ENCODE results near the gene ATXN1.

The ATXN1 gene

GRCh38 chr6:16742116-16742515 is 19.1 kb downstream of the ATXN1 start:
- no peak for DNase-seq (ENCODE audit: low read depth)

GRCh38 chr6:16741112-16742016 is 19.9 kb downstream of the ATXN1 start:
- DNase-seq (ENCODE audit: low read depth), result no peak

GRCh38 chr6:16740097-16740496 is 21.2 kb downstream of the ATXN1 start:
- no peak for DNase-seq (ENCODE audit: low read depth)

- no peak for DNase-seq (ENCODE audit: low read depth)
Observed at GRCh38 chr6:16739329-16739801, 21.9 kb downstream of the ATXN1 start.

GRCh38 chr6:16737925-16738324 is 23.3 kb downstream of the ATXN1 start:
- no peak for DNase-seq (ENCODE audit: low read depth)

- DNase-seq (ENCODE audit: low read depth), result no peak
Observed at GRCh38 chr6:16736856-16737775, 24.1 kb downstream of the ATXN1 start.

- no peak for DNase-seq (ENCODE audit: low read depth)
Observed at GRCh38 chr6:16735014-16735413, 26.2 kb downstream of the ATXN1 start.

GRCh38 chr6:16733085-16733484 is 28.2 kb downstream of the ATXN1 start:
- DNase-seq (ENCODE audit: low read depth), result no peak

- no peak for DNase-seq (ENCODE audit: low read depth)
Observed at GRCh38 chr6:16731478-16732051, 29.7 kb downstream of the ATXN1 start.

GRCh38 chr6:16730738-16731477 is 30.4 kb downstream of the ATXN1 start:
- DNase-seq (ENCODE audit: low read depth), result no peak

GRCh38 chr6:16729744-16730143 is 31.5 kb downstream of the ATXN1 start:
- DNase-seq (ENCODE audit: low read depth), result no peak

GRCh38 chr6:16729183-16729691 is 32.0 kb downstream of the ATXN1 start:
- DNase-seq (ENCODE audit: low read depth), result no peak

GRCh38 chr6:16728513-16729182 is 32.6 kb downstream of the ATXN1 start:
- DNase-seq (ENCODE audit: low read depth), result no peak

GRCh38 chr6:16727996-16728395 is 33.3 kb downstream of the ATXN1 start:
- DNase-seq (ENCODE audit: low read depth), result no peak

- DNase-seq (ENCODE audit: low read depth), result no peak
Observed at GRCh38 chr6:16725145-16725864, 36.0 kb downstream of the ATXN1 start.

GRCh38 chr6:16723826-16724225 is 37.4 kb downstream of the ATXN1 start:
- no peak for DNase-seq (ENCODE audit: low read depth)

- no peak for DNase-seq (ENCODE audit: low read depth)
Observed at GRCh38 chr6:16723402-16723801, 37.9 kb downstream of the ATXN1 start.

- DNase-seq (ENCODE audit: low read depth), result no peak
Observed at GRCh38 chr6:16722630-16723029, 38.6 kb downstream of the ATXN1 start.

- no peak for DNase-seq (ENCODE audit: low read depth)
Observed at GRCh38 chr6:16721977-16722376, 39.3 kb downstream of the ATXN1 start.

GRCh38 chr6:16720861-16721260 is 40.4 kb downstream of the ATXN1 start:
- DNase-seq (ENCODE audit: low read depth), result no peak
